OCI-LY1 (cell line): ENCODE data around the gene TBX15.

ENCODE experiments used
- CTCF ChIP-seq: fragments of 200-600 bp; sonication (generic), shearing (Covaris generic); IDR thresholded peaks from 2 replicates; pipeline ENCODE4 v1.5.1; 2017; ENCODE audit warnings: mild to moderate bottlenecking, antibody characterized with exemption, low read length, moderate library complexity, mixed read lengths
- EZH2 ChIP-seq: fragments of 200-600 bp; sonication (generic), shearing (Covaris generic); IDR thresholded peaks from 2 replicates; pipeline ENCODE4 v1.8.0; 2017; ENCODE audit warnings: borderline replicate concordance, mixed run types, mild to moderate bottlenecking, antibody characterized with exemption, low read length, moderate library complexity, mixed read lengths

DNA sequence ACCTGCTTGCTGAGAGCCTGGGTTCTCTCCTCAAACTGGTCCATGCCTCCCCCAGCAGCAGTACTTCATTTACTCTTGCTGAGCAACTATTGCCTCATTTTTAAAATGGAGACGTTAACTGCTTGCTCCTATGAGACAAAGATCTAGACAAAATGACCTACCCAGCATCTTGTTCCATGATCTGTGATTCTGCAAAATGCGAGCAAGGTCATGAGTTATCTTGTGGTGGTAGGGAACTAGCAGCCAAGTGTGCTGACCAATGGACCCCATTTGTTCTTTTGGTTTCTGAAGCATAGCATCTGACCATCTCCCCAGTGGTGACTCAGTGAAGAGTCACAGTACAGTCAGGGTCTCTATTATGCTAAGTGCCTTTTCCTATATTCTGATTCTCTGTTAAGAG, 40.4 kb downstream of the TBX15 start:
- TF ChIP-seq CTCF (no peak), EZH2 (no peak)
